Stimulated activated CD8-positive, alpha-beta memory T cell treated with anti-CD3 and anti-CD28 coated beads, Interleukin-2, amount 100 ng/mL, for 1 hour (primary cell): ENCODE results near the gene STC2.

Experiments
- DNase-seq, 2 donors: peaks; one replicate each; pipeline ENCODE4 v3.0.0-alpha.2; 2020; ENCODE audit warnings: low read depth in 2 of 2

The STC2 gene

DNA sequence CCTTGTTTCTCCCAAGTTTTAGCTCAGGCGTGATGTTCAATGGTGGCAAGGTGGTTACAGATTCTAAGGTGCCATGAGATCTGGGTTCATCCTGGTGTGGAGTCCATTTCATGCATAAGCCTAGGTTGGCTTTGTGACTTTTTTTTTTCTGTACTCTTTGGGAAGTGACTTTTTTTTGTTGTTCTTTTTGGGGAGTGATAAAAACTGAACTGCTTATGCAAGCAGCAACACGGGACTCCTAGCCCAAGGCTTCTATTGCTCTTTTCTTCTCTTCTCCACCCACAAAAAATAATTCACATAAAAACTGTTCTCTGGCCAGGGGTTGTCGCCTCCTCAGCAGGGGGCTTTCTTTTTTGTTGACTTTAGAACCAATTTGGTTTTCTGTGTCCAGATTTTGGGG is 15.4 kb downstream of the STC2 start:
- DNase-seq = no peak

DNA sequence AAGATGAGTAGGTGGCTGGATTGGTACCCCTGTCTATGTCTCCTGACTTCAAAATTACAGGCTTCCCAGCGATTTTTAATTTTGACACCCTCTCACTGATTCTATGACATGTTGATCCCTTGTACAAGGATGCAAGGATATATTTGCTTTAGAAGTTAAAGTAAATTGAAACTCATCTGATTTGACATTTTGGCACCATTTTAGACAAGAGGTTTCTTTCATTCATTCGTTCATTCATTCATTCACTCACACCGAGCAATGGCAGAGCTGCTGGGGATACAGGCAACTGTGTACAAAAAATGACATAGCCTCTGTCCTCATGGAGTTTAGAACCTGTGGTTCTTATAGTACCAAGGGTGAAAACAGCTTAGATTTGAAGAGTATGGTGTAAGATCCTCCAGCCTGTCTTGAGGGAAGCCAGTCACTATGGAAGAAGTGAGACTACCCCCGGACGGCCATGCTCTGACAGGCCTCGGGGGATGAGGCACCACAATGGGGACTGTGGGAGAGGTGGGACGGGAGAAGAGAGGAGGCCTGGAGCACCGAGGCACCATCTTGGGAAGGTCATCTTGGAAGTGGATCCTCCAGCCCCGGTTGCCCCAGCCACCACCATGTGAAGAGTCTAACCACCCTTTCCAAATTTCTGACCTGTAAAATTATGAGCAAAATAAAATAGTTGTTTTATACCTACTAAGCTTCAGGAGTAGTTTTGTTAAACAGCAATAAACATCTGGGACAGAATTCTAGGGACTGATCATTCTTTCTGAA is 16.2 kb downstream of the STC2 start:
- DNase-seq = no peak

DNA sequence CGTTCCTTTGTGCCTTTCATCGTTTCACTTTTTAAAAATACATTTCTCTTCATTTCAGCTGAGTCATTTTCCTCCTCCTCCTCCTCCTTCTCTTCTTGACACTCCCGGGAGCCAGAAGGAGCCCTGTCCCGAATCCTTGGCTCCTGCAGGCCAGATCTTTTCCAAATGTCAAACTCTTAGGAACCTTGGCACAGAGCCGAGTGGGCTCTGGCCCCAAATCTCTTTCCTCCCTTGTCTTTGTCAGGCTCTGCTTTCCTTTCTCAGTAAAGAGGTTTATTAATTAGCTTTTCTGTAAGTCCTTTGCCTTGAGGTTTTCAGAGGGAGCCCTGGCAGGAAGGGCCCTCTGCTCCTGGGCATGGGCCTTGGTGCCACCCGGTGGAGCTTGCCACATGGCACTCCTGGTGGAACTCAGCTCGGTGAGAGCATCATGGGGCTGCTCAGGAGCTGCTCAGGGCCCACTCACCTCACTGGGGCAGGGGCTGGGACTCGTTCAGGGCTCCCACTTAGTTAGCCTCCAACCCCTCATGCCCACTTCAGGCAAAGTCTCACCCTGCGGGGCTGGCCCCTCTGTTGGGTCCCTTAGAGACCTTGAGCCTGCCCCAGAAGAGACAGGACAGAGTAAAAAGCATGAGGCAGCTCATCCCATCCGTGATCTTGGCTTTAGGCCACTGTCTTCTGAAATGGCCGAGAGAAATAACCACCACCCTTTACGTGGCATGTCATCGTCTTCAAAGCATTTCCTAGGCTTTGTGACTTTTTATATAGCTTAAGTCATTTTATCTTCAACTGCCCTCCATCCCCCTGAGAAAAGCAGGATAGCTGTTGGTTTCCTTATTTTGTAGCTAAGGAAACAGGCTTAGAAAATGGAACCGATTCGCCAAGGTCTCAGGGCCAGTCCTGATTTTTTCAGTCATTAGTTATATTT is 17.1 kb downstream of the STC2 start:
- no peak for DNase-seq

DNA sequence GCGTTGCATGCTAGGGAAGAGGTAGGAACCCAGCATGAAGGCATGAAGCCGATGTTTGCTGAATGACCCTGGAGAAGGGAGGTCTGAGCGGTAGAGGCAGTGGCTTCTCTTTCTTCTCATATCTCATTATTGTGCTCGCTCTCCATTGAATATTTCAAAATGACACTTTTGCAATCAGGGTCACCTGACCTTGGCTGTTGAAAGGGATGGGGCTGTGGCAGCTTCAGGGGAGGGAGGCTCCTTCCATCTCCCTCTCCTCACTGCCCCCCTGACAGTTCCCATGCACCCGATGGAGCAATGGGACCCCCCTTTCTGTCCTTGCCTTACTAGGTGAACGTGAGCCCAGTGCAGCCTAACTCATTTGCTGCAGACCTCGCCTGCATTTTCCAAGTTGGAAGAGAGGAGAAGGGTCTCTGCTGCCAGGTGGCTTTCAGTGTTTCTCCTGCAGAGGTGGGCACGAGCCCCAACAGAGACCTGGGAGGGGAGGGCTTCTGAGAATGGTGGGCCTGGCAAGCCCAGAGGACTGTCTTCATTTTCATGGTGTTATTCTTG is 17.9 kb downstream of the STC2 start:
- no peak for DNase-seq

DNA sequence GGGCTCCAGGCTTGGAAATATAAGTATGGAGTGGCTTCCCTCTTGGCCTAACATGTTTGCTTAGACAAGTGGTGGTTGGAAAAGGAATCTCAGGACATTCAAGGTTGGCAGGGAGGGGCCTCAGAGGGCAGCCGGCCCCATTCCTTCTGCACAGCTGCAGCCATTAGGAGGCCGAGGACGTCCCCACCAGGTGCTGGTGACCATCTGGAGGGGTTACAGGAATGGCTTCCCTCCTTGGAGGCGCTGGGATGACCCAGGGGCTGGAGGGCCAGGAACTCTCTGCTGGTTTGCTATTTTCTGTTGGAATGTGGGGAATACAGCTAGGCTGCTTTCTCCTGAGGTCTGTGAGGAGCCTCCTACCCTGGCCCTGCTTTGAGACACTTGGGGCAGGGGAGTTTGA is 18.5 kb downstream of the STC2 start:
- no peak for DNase-seq

DNA sequence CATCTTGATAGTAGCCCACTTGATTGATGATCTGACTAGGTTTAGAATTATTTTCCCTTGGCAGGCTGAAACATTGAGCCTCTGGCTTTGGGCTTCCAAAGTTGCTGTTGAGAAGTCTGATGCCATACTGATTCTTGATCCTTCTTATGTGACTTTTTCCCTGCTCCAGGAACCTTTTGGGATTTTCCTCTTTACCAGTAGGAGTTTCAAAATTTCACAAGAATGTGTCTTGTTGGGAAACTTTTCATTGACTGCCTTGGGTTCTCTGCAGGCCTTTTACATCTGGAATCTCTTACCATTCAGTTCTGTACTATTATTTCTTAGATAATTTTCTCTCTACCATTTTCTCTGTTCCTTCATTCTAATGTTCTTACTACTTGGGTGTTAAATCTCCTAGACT is 20.0 kb downstream of the STC2 start:
- DNase-seq = no peak

DNA sequence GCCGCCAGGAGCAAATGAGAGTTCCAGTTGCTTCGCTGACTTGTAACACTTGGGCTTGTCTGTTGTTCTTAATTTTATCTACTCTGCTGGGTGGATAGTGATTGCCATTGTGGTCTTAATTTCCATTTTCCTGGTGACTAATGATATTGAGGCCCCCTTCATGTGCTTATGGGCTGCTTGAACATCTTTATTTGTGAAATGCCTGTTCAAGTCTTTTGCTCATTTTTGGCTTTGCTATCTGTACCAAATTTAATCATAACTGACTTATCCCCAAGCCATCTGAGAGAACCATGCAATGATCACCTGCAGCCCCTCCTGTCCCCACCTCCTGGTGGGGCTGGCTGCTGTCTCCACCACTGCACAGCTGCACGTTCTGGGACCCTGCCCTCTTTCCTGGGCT is 20.5 kb downstream of the STC2 start:
- DNase-seq = no peak

DNA sequence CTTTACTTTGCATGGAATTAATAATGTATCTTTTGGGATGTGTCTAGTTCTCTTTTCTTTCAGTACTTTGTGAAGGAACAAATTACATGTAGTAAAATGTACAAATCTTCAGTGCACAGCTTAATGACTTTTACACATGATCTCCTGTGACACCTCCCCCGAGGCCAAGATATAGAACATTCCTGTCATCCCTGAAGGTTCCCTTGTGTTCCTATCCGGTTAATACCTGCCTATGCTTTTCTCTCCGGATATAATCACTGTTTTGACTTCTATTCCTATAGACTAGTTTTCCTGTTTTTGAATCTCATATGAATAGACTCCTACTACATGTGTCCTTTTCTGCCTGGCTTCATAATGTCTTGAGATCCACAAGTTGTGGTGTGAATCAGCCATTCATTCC is 21.5 kb downstream of the STC2 start:
- no peak for DNase-seq

DNA sequence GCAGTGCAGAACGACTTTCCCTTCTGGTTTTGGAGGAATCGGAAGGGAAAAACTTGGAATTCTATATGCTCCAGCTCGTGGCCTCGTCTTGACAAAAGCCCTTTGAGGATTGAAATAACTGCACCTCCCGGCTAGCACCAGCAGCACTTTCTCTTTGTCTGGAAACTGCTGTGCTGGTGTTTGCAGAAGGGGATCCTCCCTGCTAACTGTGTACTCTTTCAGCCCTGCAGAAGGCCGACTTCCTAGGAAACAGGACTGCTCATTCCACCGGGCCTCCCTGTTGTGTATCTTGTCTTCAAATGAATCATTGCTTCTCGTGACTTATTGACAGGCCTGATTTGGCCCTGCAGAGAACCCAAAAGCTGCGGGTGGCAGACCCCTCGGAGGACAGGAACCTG is 23.6 kb downstream of the STC2 start:
- DNase-seq = no peak

DNA sequence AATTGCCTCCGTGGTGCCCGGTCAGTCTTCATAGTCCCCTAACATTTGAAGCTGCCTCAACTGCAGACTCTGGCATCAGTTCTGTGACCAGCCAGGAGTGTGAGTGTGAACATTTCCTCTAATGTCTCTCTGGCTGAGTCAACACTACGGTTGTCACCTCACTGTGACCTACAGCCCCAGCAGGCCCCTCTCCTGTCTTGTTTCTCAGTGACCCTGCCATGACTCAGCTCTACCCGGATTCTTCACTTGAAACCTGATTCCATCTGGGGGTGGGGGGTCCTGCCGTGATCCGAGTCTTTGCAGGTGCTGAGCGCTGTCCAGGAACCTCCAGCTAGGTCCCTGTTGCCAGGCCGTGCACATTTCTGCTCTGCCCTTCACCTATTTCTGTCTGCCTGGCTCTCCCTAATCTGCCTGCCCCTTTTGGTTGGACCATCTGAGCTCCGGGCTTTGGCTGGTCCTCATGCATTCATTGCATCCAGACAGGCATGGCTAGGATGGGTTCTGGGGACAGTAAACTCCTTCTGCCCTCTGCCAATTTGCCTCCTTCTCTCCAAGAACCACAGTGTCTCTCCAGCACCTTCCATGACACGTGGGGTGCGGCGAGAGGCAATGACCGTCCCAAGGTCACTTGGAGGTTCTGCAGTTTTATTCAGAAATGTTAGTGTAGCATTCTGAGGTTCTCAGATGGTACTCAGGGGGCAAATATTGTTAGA is 24.2 kb downstream of the STC2 start:
- no peak for DNase-seq

DNA sequence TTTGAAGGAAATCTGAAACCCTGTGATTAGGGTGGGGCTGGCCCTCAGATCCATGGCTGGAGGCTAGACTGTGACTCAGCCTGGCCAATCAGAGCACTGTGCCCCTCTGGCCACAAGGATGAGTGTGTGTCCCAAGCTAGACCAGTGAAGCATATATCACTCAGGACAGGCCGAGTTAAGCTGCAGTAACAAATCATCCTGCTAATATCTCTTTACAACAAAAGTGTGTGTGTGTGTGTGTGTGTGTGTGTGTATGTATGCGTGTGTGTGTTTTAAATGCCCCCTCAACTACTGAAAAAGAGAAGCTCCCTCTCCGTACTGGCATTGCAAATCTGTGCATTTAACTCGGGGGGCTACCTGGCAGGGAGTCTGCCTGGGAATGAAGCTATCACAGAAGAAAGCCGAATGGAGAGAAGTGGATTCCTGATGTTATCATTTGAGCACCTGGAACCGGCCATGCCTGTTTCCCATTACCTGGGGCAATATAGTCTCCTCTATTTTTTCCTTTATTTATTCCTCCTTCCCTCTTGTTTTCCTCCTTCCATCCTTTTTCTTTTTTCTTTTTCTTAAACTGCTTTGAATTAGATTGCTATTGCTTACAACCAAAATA is 25.6 kb downstream of the STC2 start:
- no peak for DNase-seq

DNA sequence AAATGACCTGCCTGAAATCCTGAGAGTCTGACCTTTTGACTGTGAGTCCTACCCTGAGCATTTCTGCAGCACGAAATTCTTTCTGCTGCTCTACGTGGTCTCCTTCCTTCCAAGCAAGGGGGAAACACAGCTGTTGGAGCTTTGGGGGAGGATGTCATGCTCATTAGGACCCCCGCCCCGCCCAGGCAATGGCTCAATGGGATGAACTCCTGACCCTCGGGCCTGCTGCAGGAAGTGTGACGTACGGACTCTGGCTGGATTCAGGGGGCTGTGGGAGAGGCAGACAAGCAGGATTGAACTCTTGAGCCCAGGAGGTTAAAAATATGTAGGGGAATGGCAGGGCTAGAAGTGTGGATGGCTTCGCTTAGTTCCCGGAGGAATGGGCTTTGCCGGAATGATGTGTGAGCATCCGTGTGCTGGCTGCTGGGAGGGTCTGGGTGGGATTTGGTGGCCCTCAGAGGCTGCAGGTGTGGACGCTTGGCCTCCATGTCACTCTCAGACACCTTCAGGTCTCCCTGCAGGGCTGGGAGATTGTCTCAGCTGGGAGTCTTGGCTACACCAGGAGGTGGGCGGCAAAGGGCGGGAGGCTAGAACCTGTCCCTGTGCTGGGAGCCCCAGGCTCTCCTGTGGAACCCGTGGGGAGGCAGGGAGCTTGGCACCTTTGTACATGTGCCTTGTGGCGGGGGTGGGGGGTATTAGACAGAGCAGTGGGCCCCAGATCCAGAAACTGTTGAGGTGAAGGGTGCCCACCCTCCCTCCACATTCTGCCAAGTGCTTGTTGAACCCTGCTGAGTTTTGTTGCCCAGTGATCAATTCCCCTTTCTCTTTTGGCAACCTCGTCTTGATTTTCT is 26.3 kb downstream of the STC2 start:
- DNase-seq = no peak

DNA sequence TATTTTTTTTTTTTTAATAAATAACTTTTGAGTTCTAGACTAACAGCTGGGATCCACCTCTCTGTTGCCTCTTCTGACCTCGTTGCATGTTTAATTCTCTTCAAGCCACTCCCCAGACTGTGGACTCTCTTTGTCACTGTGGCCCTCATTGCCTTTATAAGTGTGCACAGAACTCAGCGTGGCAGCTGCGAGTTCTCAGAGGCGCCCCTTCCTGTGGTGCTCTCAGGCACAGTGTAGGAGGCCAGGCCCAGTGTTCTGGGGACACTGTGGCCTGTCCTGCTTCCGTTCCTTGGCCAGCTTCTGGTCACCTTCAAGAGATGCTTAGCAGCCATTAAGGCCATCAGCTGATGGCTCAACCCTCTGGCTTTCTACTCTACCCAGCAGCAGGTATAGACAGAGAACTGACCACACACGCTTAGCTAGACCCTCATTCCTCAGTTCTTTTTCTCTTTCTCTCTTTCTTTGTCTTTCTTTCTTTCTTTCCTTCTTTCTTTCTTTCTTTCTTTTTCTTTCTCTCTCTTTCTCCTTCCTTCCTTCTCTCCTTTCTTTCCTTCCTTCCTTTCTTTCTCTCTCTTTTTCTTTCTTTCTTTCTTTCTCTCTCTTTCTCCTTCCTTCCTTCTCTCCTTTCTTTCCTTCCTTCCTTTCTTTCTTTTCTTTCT is 27.7 kb downstream of the STC2 start:
- DNase-seq = no peak

DNA sequence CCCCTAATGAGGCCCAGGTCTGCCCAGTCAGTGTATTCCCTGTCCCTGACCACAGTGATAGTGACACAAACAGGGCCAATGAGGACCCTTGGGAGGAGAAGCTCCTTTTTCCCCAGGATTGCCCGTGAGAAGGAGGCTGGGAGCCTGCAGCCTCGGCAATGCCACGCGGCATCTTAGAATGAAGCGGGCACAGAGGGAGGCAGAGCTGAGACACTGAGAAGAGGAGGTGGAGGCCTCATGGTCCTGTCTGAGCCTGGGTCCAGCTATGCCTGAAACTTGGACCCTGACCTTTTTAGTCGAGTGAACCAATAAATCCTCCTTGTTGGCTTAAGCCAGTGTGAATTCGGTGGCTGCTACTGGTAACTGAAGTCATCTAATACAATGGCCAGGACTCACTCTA is 28.4 kb downstream of the STC2 start:
- no peak for DNase-seq

DNA sequence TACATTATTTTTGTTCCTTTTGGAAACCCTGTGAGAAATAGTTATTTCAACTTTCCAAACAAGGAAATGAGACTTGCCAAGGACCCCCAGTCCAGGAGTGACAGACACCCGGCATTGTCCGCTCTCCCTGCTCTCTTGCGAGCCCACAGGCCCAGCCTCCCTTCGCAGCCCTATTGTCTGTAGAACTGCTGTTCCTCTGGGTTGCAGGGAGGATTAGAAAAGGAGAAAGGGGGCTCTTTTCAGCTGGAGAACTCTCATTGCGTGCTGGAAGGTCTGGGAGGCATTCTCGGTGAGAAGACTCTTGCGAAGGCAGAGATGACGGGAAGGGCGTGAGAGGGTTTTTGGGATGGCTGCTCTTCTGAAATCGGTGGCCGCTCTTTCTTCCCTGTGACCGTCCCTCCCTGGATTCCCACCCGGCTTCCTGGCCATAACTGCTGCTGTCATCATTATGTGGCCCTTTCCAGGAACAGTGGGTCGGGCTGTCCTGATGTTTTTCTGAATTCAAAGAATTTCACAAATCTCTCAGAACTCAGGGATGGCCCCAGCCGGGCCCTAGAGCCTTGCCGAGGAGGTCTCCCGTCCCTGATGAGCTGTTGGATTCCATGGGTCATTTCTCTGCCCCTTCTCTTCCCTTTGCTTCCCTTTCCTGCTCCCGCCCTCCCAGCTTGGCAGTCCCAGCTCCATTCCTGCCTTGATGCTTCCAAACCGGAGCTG is 29.8 kb downstream of the STC2 start:
- DNase-seq = no peak

DNA sequence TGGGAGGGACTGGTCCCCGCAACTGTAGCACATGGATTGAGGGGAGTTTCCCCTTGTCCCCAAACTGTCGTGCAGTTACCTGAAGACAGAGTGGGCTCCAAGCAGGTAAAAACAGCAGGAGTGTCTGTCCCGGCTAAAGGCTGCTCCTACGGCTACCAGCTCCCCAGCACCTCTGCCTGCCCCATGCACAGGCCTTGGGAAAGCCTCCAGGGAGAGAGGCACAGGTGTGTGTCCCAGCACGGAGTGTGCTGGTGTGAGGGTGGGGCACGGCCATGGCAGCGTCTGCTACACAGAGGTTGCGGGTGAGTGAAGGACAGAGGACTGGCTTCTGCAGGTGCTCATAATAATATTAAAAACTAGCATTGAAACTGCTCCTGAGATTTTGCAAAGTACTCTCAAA is 30.4 kb downstream of the STC2 start:
- DNase-seq = no peak

DNA sequence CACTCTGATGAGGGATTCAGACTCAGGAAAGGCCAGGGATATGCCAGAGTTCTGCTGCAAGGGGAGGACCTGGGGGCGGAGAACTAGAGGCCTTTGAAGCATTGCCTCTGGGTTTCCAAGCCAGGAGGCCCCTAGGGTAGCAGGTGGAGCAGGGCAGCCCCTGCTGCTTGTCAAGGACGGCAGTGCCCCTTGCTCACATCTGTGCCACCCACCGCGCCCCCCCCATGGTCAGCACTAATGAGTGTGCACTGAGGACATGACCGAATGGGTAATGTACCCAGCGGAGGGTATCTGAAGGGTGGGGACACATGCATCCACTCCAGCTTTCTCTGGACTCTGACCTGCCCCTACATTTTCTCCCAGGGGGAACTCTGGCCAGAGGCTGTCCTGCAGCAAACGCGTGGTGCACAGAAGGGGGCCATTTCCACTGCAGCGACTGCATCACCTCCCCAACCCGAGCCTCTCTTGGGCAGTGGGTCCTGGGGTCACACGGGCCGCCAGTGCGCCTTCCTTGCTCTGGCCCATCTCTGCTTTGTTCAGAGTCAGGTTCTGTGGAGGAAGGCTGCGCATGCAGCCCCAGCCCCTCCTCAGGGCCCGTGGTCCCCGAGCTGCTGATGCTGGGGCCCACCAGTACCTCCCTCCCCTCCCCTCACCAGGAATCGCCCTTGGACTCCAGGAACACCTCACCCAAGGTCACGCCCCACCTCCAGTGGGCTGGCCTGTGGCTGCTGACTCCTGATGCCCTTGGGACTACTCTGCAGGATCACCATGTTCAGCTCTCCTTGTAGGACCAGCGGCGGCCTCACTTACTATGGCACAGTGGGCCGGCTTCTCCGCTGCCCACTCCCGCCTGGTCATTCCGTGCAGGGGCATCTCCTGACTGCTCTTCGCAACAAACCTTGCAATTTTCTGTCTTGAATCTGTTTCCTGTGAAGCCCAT is 31.2 kb downstream of the STC2 start:
- DNase-seq = no peak

DNA sequence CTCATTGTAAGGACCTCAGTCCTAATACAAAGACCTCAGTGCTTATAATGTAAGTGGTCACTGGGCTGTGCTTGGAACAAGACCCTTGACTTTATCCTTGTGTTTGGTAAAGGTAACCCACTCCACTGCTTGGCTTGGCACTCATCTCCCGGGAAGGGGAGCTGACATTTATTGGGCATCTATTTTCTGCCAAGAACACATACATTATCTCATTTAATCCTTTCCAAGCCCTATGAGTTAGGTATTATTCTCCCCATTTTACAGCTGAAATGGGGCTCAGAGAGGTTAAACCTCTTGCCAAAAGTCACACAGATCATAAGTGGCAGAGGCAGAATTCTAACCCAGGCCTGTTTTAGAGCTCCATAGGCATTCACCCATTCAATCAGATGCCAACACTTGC is 32.4 kb downstream of the STC2 start:
- no peak for DNase-seq
